ENCODE measurements around the gene NBEAL1. TPM values are rescaled to one million over a fixed set of nuclear protein-coding genes. Genes with fewer than 3 reads are reported as not detected.
"Not testable (repeated sequence)": the region's sequence is repeated elsewhere in the genome, so short reads cannot be mapped to it uniquely, and the experiment has no call there.

Gene NBEAL1
- total RNA-seq, 1 donor from 2014 or later, result 67.2 TPM

- no peaks in the 10 kb centered on the region for H3K4me1 ChIP-seq
- H3K27me3 ChIP-seq (ENCODE audit: low read depth), result no peaks in the 10 kb centered on the region
- H3K27ac ChIP-seq, result no peak overlapping the region
- intact Hi-C loops (cut with DNase I), result no loop called here
- no peak overlapping the region for H3K4me3 ChIP-seq
- ATAC-seq (no peak), DNase-seq (no peak)
- TF ChIP-seq CTCF (IDR thresholded peaks at IDR 0.05), result no peak
- no peaks in the 10 kb centered on the region for H3K9me3 ChIP-seq
- no peaks in the 10 kb centered on the region for H3K36me3 ChIP-seq
Observed at GRCh38 chr2:202989749-202990148, 24.9 kb upstream of the NBEAL1 start.

- intact Hi-C loops (cut with DNase I), result no loop called here
- Histone ChIP-seq H3K4me3 (no peak overlapping the region), H3K27me3 (ENCODE audit: low read depth) (no peaks in the 10 kb centered on the region), H3K4me1 (no peaks in the 10 kb centered on the region), H3K36me3 (no peaks in the 10 kb centered on the region), H3K27ac (no peak overlapping the region), H3K9me3 (no peaks in the 10 kb centered on the region)
- TF ChIP-seq CTCF (IDR thresholded peaks at IDR 0.05), result no peak
- ATAC-seq (no peak), DNase-seq (no peak)
Observed at GRCh38 chr2:202990501-202990900, 24.2 kb upstream of the NBEAL1 start.

DNA sequence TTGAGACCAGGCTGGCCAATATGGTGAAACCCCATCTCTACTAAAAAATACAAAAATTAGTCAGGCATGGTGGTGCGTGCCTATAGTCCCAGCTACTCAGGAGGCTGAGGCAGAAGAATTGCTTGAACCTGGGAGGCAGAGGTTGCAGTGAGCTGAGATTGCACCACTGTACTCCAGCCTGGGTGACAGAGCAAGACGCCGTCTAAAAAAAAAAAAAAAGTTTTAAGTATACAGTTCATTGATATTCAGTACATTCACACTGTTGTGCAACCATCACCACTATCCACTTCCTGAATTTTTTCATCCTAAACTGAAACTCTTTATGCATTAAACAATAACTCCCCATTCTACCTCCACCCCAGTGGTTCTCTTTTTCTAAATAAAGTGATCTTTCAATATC lies 17.6 kb upstream of the NBEAL1 start:
- H3K4me3 ChIP-seq; H3K27ac ChIP-seq; intact Hi-C loops (cut with DNase I); H3K9me3 ChIP-seq; DNase-seq; H3K36me3 ChIP-seq; H3K4me1 ChIP-seq; H3K27me3 ChIP-seq (ENCODE audit: low read depth): not testable (repeated sequence)
- peak; percentile 71 to 73 for ATAC-seq

DNA sequence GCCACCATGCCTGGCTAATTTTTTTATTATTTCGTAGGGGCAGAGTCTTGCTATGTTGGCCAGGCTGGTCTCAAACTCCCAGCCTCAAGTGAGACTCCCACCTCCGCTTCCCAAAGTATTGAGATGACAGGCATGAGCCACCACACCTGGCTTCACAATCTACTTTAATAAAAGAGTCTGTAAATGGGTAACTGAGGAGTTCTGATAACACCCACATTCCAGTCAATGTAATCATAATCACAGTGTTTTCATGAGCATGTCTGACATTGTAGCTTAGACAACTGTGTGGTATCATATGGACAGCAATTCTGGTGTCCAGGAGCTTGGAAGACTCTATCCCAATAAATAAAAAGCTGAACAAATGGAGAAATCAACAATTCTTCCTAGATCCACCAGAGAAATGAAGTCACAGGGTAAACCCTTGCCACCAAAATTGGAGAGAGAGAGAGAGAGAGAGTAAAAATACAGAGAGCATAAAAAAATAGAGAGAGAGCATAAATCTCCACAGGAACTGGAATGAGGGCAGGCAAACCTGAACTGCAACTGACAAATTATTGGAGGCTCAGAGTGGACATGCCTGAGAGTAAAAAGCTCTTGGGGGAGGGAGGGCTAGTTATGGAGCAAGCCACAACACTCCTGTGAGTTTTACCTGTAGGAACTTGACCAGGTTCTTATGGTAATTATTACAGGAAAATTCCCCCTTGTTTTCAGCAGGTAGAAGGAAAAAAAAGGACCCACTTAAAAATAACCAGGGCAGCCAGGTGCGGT lies 12.4 kb upstream of the NBEAL1 start:
- ATAC-seq, result peak in 1 of 2 donors; percentile 37
- no peak for TF ChIP-seq CTCF (IDR thresholded peaks at IDR 0.05)
- Histone ChIP-seq H3K4me3 (no peak overlapping the region), H3K36me3 (no peaks in the 10 kb centered on the region), H3K27me3 (ENCODE audit: low read depth) (no peaks in the 10 kb centered on the region), H3K27ac (no peak overlapping the region), H3K4me1 (no peaks in the 10 kb centered on the region), H3K9me3 (no peaks in the 10 kb centered on the region)
- intact Hi-C loops (cut with DNase I), result no loop called here
- no peak for DNase-seq

DNA sequence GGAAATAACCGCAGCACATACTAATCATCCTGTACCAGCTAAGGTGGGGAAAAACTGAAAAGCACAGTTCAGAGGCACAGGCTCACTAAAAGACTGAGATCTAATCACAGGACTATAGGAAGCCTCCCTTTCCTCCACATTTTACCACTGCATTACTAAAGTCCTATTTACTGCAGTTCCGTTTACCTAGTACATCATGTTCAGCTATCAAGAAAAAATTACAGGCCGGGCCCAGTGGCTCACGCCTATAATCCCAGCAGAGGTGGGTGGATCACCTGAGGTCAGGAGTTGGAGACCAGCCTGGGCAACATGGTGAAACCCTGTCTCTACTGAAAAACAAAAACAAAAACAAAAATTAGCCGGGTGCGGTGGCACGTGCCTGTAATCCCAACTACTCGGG lies 11.0 kb upstream of the NBEAL1 start:
- intact Hi-C loops (cut with DNase I), result no loop called here
- H3K4me1 ChIP-seq, result no peaks in the 10 kb centered on the region
- no peaks in the 10 kb centered on the region for H3K9me3 ChIP-seq
- H3K27me3 ChIP-seq (ENCODE audit: low read depth), result no peaks in the 10 kb centered on the region
- DNase-seq, result no peak
- no peaks in the 10 kb centered on the region for H3K36me3 ChIP-seq
- ATAC-seq, result no peak
- TF ChIP-seq CTCF (IDR thresholded peaks at IDR 0.05), result no peak
- H3K27ac ChIP-seq, result no peak overlapping the region
- no peak overlapping the region for H3K4me3 ChIP-seq

GRCh38 chr2:203016716-203017115 lies 2.0 kb downstream of the NBEAL1 start:
- H3K27ac ChIP-seq, result peak overlapping the region; percentile 29
- H3K4me1 ChIP-seq, result peaks cover 18% of the 10 kb centered on the region
- no peaks in the 10 kb centered on the region for H3K36me3 ChIP-seq
- no peaks in the 10 kb centered on the region for H3K9me3 ChIP-seq
- no peak for ATAC-seq
- no peak for DNase-seq
- H3K4me3 ChIP-seq, result peak overlapping the region; percentile 74
- intact Hi-C loops (cut with DNase I), result no loop called here
- H3K27me3 ChIP-seq (ENCODE audit: low read depth), result no peaks in the 10 kb centered on the region
- no peak for TF ChIP-seq CTCF (IDR thresholded peaks at IDR 0.05)
